8988T (cell line): Measurements from ENCODE around the gene PLPPR3.
"Not testable (repeated sequence)": the region's sequence is repeated elsewhere in the genome, so short reads cannot be mapped to it uniquely, and the experiment has no call there.

Experiments
- DNase-seq: peaks from one replicate; pipeline ENCODE4 v3.0.0; 2011

Gene PLPPR3

DNA sequence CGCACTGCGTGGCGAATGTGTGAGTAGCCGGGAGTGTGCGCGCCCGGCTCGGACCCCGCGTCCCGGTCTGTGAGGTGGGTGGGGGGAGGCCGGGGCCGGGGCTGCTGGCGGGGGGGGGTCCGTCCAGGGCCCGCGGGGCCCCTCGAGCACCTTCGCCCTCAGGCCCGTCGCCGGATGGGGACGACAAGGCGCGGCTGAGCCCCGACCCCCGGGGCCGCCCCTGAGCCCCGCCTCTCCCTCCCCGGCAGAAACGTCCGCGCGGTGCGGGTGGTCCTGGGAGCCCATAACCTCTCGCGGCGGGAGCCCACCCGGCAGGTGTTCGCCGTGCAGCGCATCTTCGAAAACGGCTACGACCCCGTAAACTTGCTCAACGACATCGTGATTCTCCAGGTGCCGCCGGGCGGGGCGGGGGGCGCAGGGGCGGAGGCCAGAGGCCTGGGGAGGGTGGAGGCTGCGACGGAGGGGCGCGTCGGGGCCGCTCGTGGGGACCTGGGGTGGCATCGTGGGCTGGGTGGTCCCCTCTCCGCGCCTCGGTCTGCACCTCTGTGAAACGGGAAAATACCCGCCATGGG, 31.3 kb upstream of the PLPPR3 start:
- DNase-seq: no peak

DNA sequence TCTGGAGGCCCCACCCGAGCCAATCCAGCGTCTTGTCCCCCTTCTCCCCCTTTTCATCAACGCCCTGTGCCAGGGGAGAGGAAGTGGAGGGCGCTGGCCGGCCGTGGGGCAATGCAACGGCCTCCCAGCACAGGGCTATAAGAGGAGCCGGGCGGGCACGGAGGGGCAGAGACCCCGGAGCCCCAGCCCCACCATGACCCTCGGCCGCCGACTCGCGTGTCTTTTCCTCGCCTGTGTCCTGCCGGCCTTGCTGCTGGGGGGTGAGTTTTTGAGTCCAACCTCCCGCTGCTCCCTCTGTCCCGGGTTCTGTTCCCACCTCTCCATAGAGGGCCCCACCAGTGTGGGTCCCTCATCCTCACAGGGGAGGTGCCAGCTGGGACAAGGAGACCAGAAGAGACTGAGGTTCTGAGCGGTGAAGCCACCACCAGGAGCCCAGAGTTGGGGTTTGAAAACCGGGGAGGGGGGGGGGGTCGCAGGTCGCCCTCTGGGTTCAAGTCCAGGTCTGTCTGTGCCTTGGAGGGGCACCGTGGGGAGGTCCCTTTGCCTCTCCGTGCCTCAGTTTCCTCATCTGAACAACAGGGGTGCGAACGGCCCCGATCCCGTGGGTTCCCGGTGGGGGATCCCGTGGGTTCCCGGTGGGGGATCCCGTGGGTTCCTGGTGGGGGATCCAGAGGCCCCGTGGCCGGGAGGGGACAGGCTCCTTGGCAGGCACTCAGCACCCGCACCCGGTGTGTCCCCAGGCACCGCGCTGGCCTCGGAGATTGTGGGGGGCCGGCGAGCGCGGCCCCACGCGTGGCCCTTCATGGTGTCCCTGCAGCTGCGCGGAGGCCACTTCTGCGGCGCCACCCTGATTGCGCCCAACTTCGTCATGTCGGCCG, 30.6 kb upstream of the PLPPR3 start, which contains the start of gene ELANE:
TSS of gene ELANE (plus strand) at position 168 of the 878 bp plus-strand sequence. CDS start at position 194, 26 bp downstream.
- DNase-seq: no peak

DNA sequence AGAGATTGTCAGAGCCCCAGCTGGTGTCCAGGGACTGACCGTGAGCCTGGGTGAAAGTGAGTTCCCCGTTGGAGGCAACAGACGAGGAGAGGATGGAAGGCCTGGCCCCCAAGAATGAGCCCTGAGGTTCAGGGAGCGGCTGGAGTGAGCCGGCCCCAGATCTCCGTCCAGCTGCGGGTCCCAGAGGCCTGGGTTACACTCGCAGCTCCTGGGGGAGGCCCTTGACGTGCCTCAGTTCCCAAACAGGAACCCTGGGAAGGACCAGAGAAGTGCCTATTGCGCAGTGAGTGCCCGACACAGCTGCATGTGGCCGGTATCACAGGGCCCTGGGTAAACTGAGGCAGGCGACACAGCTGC, 29.2 kb upstream of the PLPPR3 start:
- DNase-seq: no peak

DNA sequence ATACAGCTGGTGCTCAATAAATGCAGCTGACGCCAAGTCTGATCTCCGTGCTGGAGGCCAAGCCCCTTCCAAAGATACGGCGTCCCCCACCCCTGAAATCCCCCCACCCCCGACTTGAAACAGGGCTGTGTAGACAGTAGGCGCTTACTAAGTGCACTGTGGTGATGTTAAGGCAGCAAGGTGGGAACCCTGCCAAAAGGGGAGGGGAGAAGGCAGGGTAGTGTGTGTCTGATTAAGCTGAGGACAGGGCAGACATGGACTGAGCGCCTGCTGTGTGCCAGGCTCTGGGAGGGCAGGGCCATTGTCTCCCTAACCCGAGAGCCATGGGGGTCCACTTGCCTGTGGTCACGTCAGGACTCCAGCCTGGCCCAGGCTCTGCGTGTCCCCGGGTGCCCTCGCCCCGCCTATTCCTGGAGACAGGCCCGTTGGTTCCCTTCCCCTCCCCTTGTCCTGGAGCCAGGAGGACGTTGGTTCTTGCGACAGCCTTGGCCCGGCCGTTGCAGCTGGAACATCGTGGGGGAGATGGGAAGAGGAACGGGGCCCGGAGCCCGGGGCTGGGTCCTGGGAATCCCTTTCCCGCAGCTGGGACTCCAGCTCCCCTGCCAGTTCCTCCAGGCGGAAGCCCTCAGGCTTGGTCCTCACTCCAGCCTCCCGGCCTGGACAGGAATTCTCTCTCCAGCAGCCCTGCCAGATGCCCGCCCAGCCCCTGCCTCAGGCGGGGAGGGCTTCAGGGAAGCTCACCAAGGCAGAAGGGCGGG, 28.6 kb upstream of the PLPPR3 start:
- peak; percentile 88 for DNase-seq

DNA sequence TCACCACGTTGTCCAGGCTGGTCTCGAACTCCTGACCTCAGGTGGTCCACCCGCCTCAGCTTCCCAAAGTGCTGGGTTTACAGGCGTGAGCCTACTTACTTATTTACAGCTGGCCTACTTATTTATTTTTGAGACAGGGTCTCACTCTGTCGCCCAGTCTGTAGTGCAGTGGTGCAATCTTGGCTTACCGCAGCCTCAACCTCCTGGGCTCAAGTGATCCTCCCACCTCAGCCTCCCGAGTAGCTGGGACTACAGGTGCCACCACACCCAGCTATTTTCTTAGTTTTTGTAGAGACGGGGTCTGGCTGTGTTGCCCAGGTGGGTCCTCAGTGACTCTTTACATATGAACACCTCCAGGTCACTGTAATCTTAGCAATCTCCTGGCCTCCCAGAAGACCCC, 27.4 kb upstream of the PLPPR3 start:
- DNase-seq: not testable (repeated sequence)

DNA sequence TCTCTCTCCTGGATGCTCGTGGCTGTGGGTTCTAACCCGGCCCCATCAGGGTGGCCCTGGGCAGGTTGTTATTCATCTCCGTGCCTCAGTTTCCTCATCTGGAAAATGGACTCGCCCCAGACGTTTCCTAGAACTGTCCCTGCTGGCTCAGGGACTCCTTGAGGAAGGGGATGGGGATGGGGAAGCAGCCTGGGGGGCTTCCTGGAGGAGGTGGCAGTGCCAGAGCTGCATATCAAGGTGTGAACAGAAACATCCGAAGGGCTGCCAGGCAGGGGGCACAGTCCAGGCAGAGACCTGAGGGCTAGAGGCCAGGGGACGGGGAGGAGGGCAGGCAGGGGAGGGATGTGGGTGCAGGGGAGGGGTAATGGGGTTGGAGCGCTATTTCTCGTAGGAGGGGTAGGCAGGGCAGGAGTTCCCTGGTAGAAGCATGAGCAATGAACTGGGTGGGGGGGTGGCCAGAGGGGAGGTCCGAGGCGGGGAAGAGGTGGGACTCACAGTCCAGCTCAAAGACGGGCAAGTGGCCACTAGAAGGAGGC, 26.7 kb upstream of the PLPPR3 start:
- DNase-seq: no peak

DNA sequence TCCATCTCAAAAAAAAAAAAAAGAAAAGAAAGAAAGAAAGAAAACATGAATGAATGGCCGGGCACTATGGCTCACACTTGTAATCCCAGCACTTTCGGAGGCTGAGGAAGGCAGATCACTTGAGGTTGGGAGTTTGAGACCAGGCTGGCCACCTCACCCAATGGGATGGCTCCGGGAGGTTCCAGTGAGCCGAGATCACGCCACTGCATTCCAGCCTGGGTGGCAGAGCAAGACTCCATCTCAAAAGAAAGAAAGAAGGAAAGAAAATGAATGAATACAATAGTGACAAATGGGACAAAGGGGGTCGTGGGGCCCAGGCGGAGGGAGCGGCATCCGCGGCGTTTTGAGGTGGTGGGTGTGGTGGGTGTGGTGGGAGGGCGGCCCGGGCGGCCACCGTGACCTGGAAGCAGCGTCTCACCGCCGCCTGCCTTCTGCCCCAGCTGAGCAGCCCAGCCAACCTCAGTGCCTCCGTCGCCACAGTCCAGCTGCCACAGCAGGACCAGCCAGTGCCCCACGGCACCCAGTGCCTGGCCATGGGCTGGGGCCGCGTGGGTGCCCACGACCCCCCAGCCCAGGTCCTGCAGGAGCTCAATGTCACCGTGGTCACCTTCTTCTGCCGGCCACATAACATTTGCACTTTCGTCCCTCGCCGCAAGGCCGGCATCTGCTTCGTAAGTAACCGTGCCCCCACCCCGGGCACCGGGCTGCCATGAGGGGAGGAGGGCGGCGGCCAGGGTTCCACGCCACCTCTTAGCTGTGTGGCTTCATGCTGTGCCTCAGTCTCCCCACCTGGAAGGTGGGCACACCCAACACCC, 24.2 kb upstream of the PLPPR3 start:
- DNase-seq: no peak

DNA sequence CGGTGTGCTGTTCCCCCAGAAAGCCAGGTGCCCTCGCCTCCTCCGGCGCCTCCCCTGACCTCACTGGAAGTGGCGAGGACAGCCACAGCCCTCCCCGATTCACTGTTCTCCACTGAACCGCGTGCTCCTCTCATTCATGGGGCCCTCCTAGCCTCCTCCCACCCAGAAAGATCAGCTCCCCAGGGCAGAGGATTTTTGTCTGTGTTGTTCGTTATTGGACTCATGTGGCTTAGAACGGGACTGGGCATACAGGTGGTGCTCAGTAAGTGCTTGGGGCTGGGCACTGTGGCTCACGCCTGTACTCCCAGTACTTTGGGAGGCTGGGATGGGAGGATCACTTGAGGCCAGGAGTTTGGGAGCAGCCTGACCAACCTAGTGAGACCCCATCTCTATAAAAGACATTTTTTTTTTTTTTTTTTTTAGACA, 22.8 kb upstream of the PLPPR3 start:
- no peak for DNase-seq

DNA sequence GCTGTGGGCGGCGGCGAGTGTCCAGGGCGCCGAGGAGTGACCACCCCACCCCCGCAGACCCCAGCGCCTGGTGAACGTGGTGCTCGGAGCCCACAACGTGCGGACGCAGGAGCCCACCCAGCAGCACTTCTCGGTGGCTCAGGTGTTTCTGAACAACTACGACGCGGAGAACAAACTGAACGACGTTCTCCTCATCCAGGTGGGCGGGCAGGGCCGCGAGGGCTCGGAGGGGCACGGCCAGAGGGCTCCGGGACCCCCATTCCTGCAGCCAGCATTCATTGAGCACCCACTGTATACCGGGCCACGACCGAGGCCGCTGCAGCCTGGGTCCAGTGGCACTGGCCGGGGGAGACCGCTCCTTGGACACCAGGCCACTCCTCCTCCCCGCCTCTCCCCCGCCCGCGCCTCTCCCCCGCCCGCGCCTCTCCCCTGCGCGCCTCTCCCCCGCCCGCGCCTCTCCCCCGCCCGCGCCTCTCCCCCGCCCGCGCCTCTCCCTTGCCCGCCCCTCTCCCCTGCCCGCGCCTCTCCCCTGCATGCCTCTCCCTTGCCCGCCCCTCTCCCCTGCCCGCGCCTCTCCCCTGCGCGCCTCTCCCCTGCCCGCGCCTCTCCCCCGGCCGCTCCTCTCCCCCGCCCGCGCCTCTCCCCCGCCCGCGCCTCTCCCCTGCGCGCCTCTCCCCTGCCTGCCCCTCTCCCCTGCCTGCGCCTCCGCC, 22.2 kb upstream of the PLPPR3 start:
- DNase-seq: no peak

DNA sequence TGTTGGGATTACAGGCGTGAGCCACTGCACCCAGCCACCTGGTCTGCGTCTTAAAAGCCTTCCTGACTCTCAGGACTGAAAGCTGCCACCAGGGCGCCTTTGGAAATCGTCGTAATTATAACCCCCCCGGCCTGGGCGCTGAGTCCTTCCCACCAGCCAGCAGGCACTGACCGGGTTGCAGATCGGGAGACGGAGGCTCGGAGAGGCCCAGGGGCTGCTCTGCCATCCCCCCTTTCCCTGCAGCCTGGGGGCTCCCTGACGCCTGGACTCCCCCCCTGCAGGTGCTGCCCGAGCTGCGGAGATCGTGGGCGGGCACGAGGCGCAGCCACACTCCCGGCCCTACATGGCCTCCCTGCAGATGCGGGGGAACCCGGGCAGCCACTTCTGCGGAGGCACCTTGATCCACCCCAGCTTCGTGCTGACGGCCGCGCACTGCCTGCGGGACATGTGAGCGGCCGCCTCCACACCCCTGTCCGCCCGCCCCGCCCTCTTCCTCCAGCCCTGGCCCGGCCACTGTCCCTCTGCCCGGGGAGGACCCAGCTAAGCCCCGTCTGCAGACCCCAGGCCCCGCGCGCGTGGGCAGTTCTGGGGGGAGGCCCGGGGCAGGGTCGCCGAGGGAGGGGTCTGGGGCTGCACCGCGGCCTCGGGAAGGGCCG, 21.6 kb upstream of the PLPPR3 start:
- DNase-seq: no peak

DNA sequence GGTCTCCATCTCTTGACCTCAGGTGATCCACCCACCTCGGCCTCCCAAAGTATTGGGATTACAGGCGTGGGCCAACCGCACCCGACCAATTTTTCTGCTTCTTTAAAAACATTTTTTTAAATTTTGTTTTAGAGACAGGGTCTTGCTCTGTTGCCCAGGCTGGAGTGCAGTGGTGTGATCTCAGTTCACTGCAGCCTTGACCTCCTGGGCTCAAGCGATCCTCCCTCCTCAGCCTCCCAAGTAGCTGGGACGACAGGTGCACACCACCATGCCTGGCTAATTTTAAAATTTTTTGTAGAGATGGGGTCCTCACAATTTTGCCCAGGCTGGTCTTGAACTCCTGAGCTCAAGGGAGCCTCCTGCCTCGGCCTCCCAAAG, 21.0 kb upstream of the PLPPR3 start:
- DNase-seq: not testable (repeated sequence)

DNA sequence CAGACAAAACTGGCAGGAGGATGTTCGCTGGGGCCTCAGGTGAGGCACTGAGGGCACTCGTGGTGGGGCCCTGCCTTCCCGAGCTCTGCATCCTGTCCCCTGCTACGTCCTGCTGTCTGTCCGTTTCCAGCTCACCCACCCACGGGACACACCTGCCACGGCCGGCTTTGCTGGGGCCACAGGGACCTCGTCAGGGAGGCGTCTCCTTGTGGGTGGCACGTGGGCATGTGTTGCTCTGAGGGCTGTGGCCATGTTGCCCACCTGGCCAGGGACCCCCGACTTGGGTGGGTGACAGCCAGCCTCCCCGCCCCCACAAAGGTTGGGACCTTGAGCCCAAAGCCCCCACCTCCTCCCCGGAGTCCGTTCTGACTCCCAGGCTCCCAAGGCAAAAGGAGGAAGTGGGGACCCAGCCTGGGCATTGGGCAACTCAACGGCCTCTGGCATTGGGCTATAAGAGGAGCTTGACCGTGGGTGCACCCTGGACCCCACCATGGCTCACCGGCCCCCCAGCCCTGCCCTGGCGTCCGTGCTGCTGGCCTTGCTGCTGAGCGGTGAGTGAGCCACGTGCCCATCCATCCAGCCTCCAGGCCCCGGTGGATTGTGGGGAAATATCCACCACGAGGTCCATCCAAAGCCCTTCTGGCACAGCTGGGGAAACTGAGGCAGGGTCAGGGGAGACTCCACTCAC, 18.9 kb upstream of the PLPPR3 start, which contains the start of gene PRTN3:
TSS of gene PRTN3 (plus strand) at position 481 of the 688 bp plus-strand sequence. CDS start at position 491, 10 bp downstream.
- no peak for DNase-seq

DNA sequence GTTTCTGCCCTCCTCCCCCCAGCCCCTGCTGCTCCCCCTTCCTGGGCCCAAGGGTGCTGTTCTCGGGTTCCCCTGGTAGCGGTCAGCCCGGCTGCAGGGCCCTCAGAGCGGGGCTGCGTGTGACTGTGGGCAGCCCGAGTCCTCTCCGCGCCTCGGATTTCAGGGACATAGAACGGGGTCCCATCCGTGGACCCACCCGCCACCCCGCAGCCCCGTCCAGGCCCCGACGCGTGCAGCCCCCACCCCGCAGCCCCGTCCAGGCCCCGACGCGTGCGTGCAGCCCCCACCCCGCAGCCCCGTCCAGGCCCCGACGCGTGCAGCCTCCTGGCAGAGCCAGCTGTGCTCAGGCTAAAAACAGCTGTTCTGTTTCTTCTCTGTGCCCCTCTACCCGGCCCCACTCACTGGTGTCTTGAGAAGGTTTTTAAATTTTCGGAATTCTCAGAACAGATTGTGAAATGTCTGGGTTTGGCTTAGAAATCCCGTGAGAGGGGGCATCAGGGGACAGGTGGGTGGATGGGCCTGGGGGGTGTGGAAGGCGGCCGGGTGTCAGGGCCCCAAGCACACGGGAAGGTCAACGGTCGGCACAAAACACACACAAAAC, 13.6 kb upstream of the PLPPR3 start:
- DNase-seq: no peak

DNA sequence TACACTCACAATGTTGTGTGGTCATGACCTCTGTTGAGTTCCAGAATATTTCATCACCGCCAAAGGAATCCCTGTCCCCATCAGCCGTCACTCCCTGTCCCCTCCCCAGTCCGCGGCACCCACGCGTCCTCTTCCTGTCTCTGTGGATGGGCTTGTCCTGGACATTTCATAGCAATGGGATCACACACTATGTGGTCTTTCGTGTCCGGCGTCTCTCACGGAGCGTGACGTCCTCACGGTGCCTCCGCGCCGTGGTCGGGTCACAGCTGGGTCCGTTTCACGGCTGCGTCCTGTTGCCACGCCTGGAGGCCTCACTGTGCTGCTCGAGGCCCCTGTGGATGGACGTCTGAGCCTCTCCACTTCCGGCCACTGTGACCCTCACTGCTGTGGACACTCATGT, 12.5 kb upstream of the PLPPR3 start:
- no peak for DNase-seq

DNA sequence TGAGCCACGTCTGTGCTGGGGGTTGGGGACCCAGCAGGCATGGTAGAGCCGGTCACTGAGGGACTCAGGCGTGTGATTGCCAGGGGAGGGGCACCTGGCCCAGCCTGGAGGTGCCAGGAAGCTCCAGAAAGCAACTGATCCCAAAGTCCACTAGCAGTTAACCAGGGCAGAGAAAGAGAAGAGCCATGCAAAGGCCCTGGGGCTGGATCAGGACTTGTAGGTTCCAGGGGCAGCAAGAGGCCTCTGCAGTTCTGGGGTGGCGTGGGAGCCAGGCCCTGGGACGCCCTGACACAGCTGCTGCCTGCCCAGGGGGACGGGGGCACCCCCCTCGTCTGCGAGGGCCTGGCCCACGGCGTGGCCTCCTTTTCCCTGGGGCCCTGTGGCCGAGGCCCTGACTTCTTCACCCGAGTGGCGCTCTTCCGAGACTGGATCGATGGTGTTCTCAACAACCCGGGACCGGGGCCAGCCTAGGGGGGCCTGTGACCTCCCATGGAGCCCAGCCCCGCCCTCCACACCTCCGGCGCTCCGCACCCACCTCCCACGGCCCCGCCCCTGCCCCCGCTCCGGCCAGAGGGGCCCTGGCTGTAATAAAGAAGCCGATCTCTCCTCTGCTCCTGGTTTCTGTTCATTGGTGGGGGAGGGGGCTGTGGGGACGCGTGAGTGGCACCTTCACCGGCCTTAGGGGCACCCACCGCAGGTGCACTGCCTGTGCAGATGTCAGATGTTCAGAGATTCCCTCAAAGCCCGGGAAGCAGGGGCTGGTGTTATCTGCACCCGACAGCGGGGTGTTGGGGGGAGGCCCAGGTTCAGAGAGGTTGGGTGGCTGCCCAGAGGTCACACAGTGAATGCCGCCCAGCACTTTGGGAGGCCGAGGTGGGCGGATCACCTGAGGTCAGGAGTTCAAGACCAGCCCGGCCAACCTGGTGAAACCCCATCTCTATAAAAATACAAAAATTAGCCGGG, 9.9 kb upstream of the PLPPR3 start:
- DNase-seq: no peak

DNA sequence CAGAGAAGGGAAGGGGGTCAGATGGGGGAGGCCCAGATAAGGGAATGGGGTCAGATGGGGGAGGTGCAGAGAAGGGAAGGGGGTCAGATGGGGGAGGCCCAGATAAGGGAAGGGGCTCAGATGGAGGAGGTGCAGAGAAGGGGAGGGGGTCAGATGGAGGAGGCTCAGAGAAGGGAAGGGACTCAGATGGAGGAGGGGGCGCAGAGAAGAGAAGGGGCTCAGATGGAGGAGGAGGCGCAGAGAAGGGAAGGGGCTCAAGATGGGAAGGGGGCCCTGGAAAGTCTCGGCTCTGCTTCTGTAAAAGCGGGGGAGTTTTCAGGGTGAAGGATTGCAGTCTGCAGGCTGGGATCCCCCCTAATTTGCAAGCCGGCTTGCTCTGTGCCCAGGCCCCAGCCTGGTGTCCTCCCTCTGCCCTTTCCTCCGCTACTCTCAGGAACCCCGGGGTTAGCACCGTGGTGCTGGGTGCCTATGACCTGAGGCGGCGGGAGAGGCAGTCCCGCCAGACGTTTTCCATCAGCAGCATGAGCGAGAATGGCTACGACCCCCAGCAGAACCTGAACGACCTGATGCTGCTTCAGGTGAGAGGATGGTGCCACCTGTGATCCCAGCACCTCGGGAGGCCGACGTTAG, 7.5 kb upstream of the PLPPR3 start:
- no peak for DNase-seq

DNA sequence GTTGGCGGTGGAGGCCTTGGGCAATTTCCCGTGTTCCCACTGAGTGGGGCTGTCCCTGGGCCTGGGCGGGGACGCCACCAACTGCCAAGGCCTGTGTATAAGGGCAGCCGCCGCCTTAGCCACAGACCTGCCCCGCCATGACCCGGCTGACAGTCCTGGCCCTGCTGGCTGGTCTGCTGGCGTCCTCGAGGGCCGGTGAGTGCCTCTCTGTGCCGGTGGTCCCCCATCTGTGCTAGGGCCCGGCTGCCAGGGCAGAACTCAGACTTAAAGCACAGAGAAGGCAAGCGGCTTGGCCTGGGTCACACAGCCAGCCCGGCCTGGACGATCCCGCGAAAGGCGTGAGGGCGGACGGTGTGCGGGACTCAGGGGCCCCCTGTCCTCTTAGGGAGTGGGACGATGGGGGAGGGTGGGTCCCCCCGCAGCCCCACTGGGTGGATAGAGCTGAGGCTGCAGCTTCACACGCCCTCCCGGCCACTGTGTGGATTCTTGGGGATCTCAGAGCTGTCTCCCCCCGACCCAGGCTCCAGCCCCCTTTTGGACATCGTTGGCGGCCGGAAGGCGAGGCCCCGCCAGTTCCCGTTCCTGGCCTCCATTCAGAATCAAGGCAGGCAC, 6.1 kb upstream of the PLPPR3 start, which contains the start of gene AZU1:
TSS of gene AZU1 (plus strand) at position 128 of the 612 bp plus-strand sequence. CDS start at position 138, 10 bp downstream.
- DNase-seq: no peak

DNA sequence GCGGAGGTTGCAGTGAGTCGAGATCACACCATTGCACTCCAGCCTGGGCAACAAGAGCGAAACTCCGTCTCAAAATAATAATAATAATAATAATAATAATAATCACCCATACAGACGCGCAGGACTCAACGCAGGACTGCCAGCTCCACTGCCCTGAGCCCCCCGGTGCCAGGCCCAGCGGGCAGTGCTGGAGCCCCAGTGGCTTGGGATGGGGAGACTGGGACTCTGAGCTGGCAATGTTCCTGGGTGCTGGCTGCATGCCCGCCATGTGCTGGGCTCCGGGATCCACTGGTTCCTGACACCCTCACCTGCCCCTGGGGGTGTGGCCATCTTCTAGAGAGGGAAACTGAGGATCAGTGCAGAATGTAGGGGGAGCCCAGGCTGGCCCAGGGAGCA, 5.6 kb upstream of the PLPPR3 start:
- DNase-seq: no peak
